SK-N-SH (cell line): ENCODE results near the gene TMEM244. TPM values are rescaled to one million over a fixed set of nuclear protein-coding genes. Genes with fewer than 3 reads are reported as not detected.
"Not testable (repeated sequence)": the region's sequence is repeated elsewhere in the genome, so short reads cannot be mapped to it uniquely, and the experiment has no call there.

Experiments used
- CTCF ChIA-PET: fragments of 300-600, 350-600 bp; formaldehyde crosslinking; extraction: SDS; loops from one replicate; lab custom pipeline; 2021; lab: Yijun Ruan, JAX
- POLR2A ChIA-PET: fragments of 350-600 bp; sonication (Branson Sonifier 250); formaldehyde crosslinking; extraction: SDS; loops from one replicate; lab custom pipeline; 2020; ENCODE audit warnings: antibody characterized with exemption, inconsistent platforms; lab: Yijun Ruan, JAX
- DNase-seq: peaks from one replicate; pipeline ENCODE4 v3.0.0; 2012
- H2AFZ ChIP-seq: fragments of 200-600 bp; sonication (generic); 2 replicates; pipeline ENCODE4 v1.8.1; 2016; ENCODE audit warnings: antibody characterized with exemption, mild to moderate bottlenecking, low read depth
- H3F3A ChIP-seq: fragments of 200-600 bp; sonication (generic); replicated peaks from 2 replicates; pipeline ENCODE3; 2016; ENCODE audit warnings: antibody characterized with exemption, mild to moderate bottlenecking; ENCODE audit not compliant: insufficient read depth
- H3K27ac ChIP-seq, 2 experiments: fragments of 200-500 bp in 1 of 2; fragments of 200-600 bp in 1 of 2; sonication (Bioruptor generic) in 1 of 2; sonication (generic), shearing (Covaris generic) in 1 of 2; 2 replicates each; pipeline versions ENCODE4 v1.5.1 to v1.6.1; 2014 to 2016; ENCODE audit warnings: low read depth in 2 of 2, inconsistent platforms in 1 of 2, low read length in 1 of 2, mild to moderate bottlenecking in 1 of 2, mixed read lengths in 1 of 2
- H3K27me3 ChIP-seq: fragments of 200-600 bp; sonication (generic), shearing (Covaris generic); 2 replicates; pipeline ENCODE4 v1.6.1; 2016; ENCODE audit warnings: mixed run types; ENCODE audit not compliant: insufficient read depth
- H3K36me3 ChIP-seq, 2 experiments: fragments of 200-500 bp in 1 of 2; fragments of 200-600 bp in 1 of 2; sonication (Bioruptor generic) in 1 of 2; sonication (generic) in 1 of 2; replicated peaks in 1 of 2; 2 replicates each; pipeline versions ENCODE3 to v1.5.1; 2014 to 2016; ENCODE audit warnings: low read length in 1 of 2, mild to moderate bottlenecking in 1 of 2; ENCODE audit not compliant: insufficient read depth in 2 of 2, control insufficient read depth in 1 of 2
- H3K4me1 ChIP-seq, 2 experiments: fragments of 200-500 bp in 1 of 2; fragments of 200-600 bp in 1 of 2; sonication (Bioruptor generic) in 1 of 2; sonication (generic), shearing (Covaris generic) in 1 of 2; 2 replicates each; pipeline versions ENCODE4 v1.5.1 to v1.6.1; 2014 to 2016; ENCODE audit warnings: low read depth in 1 of 2, low read length in 1 of 2, mixed run types in 1 of 2; ENCODE audit not compliant: insufficient read depth in 2 of 2, control insufficient read depth in 1 of 2
- H3K4me2 ChIP-seq: fragments of 200-600 bp; sonication (generic), shearing (Covaris generic); 2 replicates; pipeline ENCODE4 v1.6.1; 2017; ENCODE audit warnings: mixed run types
- H3K4me3 ChIP-seq, 2 experiments: fragments of 200-500 bp in 1 of 2; fragments of 200-600 bp in 1 of 2; sonication (Bioruptor generic) in 1 of 2; sonication (generic), shearing (Covaris generic) in 1 of 2; 2 replicates each; pipeline versions ENCODE4 v1.5.1 to v1.8.1; 2014 to 2016; ENCODE audit warnings: low read depth in 2 of 2, inconsistent platforms in 1 of 2, low read length in 1 of 2, mild to moderate bottlenecking in 1 of 2, mixed read lengths in 1 of 2, moderate library complexity in 1 of 2
- H3K79me2 ChIP-seq: fragments of 200-600 bp; sonication (generic); 2 replicates; pipeline ENCODE4 v1.8.1; 2017; ENCODE audit warnings: mild to moderate bottlenecking; ENCODE audit not compliant: insufficient read depth
- H3K9ac ChIP-seq: fragments of 200-600 bp; sonication (generic); 2 replicates; pipeline ENCODE4 v1.6.1; 2017; ENCODE audit warnings: mixed run types
- H3K9me2 ChIP-seq: fragments of 200-600 bp; sonication (generic); 2 replicates; pipeline ENCODE4 v1.6.1; 2017; ENCODE audit warnings: mixed run types
- H3K9me3 ChIP-seq: fragments of 200-600 bp; sonication (generic); 2 replicates; pipeline ENCODE4 v1.6.1; 2017; ENCODE audit warnings: mixed run types, mild to moderate bottlenecking, moderate library complexity
- H4K20me1 ChIP-seq: fragments of 200-600 bp; sonication (generic); 2 replicates; pipeline ENCODE4 v1.6.1; 2017; ENCODE audit warnings: mild to moderate bottlenecking, mixed run types; ENCODE audit not compliant: insufficient read depth
- ELF1 ChIP-seq: IDR thresholded peaks from 2 replicates; pipeline ENCODE4 v1.4.0; 2012
- EZH2phosphoT487 ChIP-seq: fragments of 200-600 bp; sonication (generic); IDR thresholded peaks from 2 replicates; pipeline ENCODE4 v1.6.1; 2017; ENCODE audit warnings: low read depth, mixed run types, mild to moderate bottlenecking, antibody characterized with exemption, moderate library complexity, borderline replicate concordance
- FOXM1 ChIP-seq: IDR thresholded peaks from 2 replicates; pipeline ENCODE4 v1.4.0; 2012; ENCODE audit warnings: low read depth, mild to moderate bottlenecking
- GATA2 ChIP-seq: sonication (generic); formaldehyde crosslinking; IDR thresholded peaks from 2 replicates; pipeline ENCODE4 v1.5.0; 2020; ENCODE audit warnings: mild to moderate bottlenecking, missing genetic modification reagents
- PBX3 ChIP-seq: IDR thresholded peaks from 2 replicates; pipeline ENCODE4; 2012
- RAD21 ChIP-seq: IDR thresholded peaks from 2 replicates; pipeline ENCODE4 v1.6.1; 2012; ENCODE audit warnings: mild to moderate bottlenecking, low read length
- RXRA ChIP-seq: IDR thresholded peaks from 2 replicates; pipeline ENCODE4 v1.4.0; 2012; ENCODE audit warnings: low read depth, mild to moderate bottlenecking, borderline replicate concordance
- TAF1 ChIP-seq: IDR thresholded peaks from 2 replicates; pipeline ENCODE4 v1.6.1; 2012; ENCODE audit warnings: low read depth, mild to moderate bottlenecking, low read length, moderate library complexity, borderline replicate concordance
- YY1 ChIP-seq: IDR thresholded peaks from 2 replicates; pipeline ENCODE4 v1.4.0; 2012; ENCODE audit warnings: low read depth, mild to moderate bottlenecking
- WGBS: methylation state at CpG from one replicate; pipeline ENCODE4 v1.1.6; 2017; ENCODE audit warnings: low lambda C conversion rate; 5-methylcytosine and 5-hydroxymethylcytosine counted together
- polyA plus RNA-seq, 3 experiments: library from polyadenylated mRNA; depleted of rRNA; stranded (reverse); fragments of >200 nt; gene quantifications; 2 replicates each; pipeline ENCODE4 v1.2.3, GENCODE V29; 2012

Gene TMEM244
- polyA plus RNA-seq, 1 of the 3 experiments (the other 2 are of a cell fraction) = 4.1 TPM

- TF ChIP-seq EZH2phosphoT487 (no peak), TAF1 (no peak), GATA2 (CRISPR knock-in tag) (no peak), ELF1 (no peak)
Observed at GRCh38 chr6:129812145-129812777, 48.9 kb downstream of the TMEM244 start (continued).

GRCh38 chr6:129807141-129807540 is 54.0 kb downstream of the TMEM244 start:
- H3K4me2 ChIP-seq, H2AFZ ChIP-seq: not testable (repeated sequence)

GRCh38 chr6:129802920-129803319 is 58.2 kb downstream of the TMEM244 start:
- POLR2A ChIA-PET, DNase-seq, H3K79me2 ChIP-seq, H3K9me3 ChIP-seq, H3K4me3 ChIP-seq, H3K4me1 ChIP-seq, H3K27me3 ChIP-seq, H3K36me3 ChIP-seq, H4K20me1 ChIP-seq, H3K9ac ChIP-seq, H2AFZ ChIP-seq, H3F3A ChIP-seq, H3K9me2 ChIP-seq, H3K4me2 ChIP-seq, H3K27ac ChIP-seq, CTCF ChIA-PET: not testable (repeated sequence)

More at GRCh38 chr6:129807141-129807540, 54.0 kb downstream of the TMEM244 start:
- H3K27me3 ChIP-seq, POLR2A ChIA-PET, H3K36me3 ChIP-seq, H3K9me2 ChIP-seq, H3K79me2 ChIP-seq, CTCF ChIA-PET, DNase-seq, H3K27ac ChIP-seq, H3F3A ChIP-seq, H3K9me3 ChIP-seq, H3K4me1 ChIP-seq, H3K9ac ChIP-seq, H4K20me1 ChIP-seq, H3K4me3 ChIP-seq: not testable (repeated sequence)
- WGBS = 29% methylated on average over 2 of the region's 2 CpGs

GRCh38 chr6:129801909-129802308 is 59.2 kb downstream of the TMEM244 start:
- Histone ChIP-seq H3F3A (no peaks in the 10 kb centered on the region), H4K20me1 (no peaks in the 10 kb centered on the region), H3K27ac (no peak overlapping the region), H3K27me3 (no peaks in the 10 kb centered on the region), H2AFZ (no peak overlapping the region), H3K9me3 (no peaks in the 10 kb centered on the region; the same call in 1 of the 2 replicates), H3K9me2 (no peaks in the 10 kb centered on the region), H3K79me2 (no peaks in the 10 kb centered on the region), H3K4me2 (no peak overlapping the region), H3K36me3 (no peaks in the 10 kb centered on the region), H3K4me3 (no peak overlapping the region), H3K9ac (no peak overlapping the region), H3K4me1 (no peaks in the 10 kb centered on the region)
- ChIA-PET CTCF (interaction anchor here (0.8 kb wide), 1 partner anchor 204 kb away, joined by 3 read pairs; no protein-coding TSS in a partner anchor), POLR2A (no interaction called here)
- DNase-seq = no peak
- 31% methylated on average over 3 of the region's 4 CpGs for WGBS
- TF ChIP-seq PBX3 = no peak
- no peak for TF ChIP-seq FOXM1
- TF ChIP-seq YY1 = no peak
- TF ChIP-seq RAD21 = no peak
- no peak for TF ChIP-seq RXRA
- TF ChIP-seq, all 33 proteins: peak for 0
